SU-DHL-6 (cell line): ENCODE measurements around the gene GNE.

Source experiments
- CTCF ChIP-seq: fragments of 200-600 bp; sonication (generic); IDR thresholded peaks from one replicate; pipeline ENCODE4 v1.5.1; 2017; ENCODE audit warnings: antibody characterized with exemption, mild to moderate bottlenecking, low read length, moderate library complexity; ENCODE audit not compliant: insufficient read depth, poor library complexity, severe bottlenecking
- EZH2phosphoT487 ChIP-seq: fragments of 200-600 bp; sonication (generic), shearing (Covaris generic); conservative IDR thresholded peaks from 2 replicates; pipeline ENCODE4 v1.6.1; 2018; ENCODE audit warnings: mild to moderate bottlenecking, antibody characterized with exemption, low read length, moderate library complexity, mixed read lengths

- TF ChIP-seq CTCF (no peak), EZH2phosphoT487 (no peak)
These were observed 43.0 kb upstream of the GNE start for GRCh38 chr9:36301227-36301626.
